Brain microvascular endothelial cell (primary cell): ENCODE results near the gene PLXNB3.

Experiments
- DNase-seq: peaks from one replicate; pipeline ENCODE4 v3.0.0-alpha.2; 2020
- H3K27ac ChIP-seq: fragments of 250-450 bp; sonication (Bioruptor Pico); 2 replicates; pipeline ENCODE4 v1.5.1; 2020; ENCODE audit warnings: mild to moderate bottlenecking, moderate library complexity
- H3K27me3 ChIP-seq: fragments of 250-450 bp; sonication (Bioruptor Pico); replicated peaks from 2 replicates; pipeline ENCODE4 v1.5.1; 2020; ENCODE audit warnings: mild to moderate bottlenecking
- H3K36me3 ChIP-seq: fragments of 250-450 bp; sonication (Bioruptor Pico); replicated peaks from 2 replicates; pipeline ENCODE4 v1.5.1; 2020; ENCODE audit warnings: mild to moderate bottlenecking
- H3K4me3 ChIP-seq: 2 replicates; pipeline ENCODE4 v1.5.1; 2011; ENCODE audit warnings: low read depth, mild to moderate bottlenecking, control low read depth, low read length, moderate library complexity
- CTCF ChIP-seq: IDR thresholded peaks from 2 replicates; pipeline ENCODE4 v1.5.1; 2011; ENCODE audit warnings: low read depth, mild to moderate bottlenecking, moderate library complexity, low read length, control low read depth, inconsistent platforms; ENCODE audit errors: missing control alignments
- in situ Hi-C: cut with HindIII; loops from 2 replicates; pipeline ENCODE4 v1.10.0; 2017; ENCODE audit warnings: low sequenced_read_pairs, low pct_ligation_motif_present

Gene PLXNB3

GRCh38 chrX:153731117-153731844 lies 32.8 kb upstream of the PLXNB3 start:
- no peak for DNase-seq
- TF ChIP-seq CTCF = no peak
- Histone ChIP-seq H3K27ac (no peak overlapping the region), H3K36me3 (no peaks in the 10 kb centered on the region), H3K4me3 (no peak overlapping the region), H3K27me3 (no peaks in the 10 kb centered on the region)
- in situ Hi-C loops = no loop called here

GRCh38 chrX:153731845-153732215 lies 32.2 kb upstream of the PLXNB3 start:
- H3K27ac ChIP-seq = no peak overlapping the region

DNA sequence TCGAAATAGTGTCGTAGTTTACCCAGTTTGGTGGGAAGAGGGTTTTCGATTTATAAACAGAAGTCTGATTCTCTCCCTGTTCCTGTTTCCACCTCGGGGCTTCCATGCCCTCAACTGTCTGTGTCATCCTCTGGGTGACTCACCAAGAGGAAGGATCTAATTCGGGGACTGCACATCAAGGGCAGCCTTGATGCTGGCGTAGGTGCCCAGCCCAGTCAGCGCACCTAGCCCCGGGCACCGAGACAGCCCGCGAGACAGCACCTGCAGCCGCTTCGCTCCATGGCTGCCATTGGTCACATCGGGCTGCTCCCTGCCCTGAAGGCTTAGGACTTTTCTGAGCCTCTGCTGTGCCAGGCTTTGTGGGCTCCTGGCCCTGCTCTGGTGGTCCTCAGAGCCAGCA lies 31.6 kb upstream of the PLXNB3 start:
- no peaks in the 10 kb centered on the region for H3K27me3 ChIP-seq
- no peak for TF ChIP-seq CTCF
- H3K4me3 ChIP-seq = no peak overlapping the region
- H3K36me3 ChIP-seq = no peaks in the 10 kb centered on the region
- no peak for DNase-seq
- in situ Hi-C loops = no loop called here
- H3K27ac ChIP-seq = no peak overlapping the region

More at GRCh38 chrX:153731845-153732215, 32.2 kb upstream of the PLXNB3 start:
- Histone ChIP-seq H3K36me3 (no peaks in the 10 kb centered on the region), H3K4me3 (no peak overlapping the region), H3K27me3 (no peaks in the 10 kb centered on the region)
- in situ Hi-C loops = no loop called here
- DNase-seq = no peak
- TF ChIP-seq CTCF = no peak

GRCh38 chrX:153733651-153734240 lies 30.3 kb upstream of the PLXNB3 start:
- TF ChIP-seq CTCF = no peak
- DNase-seq = no peak
- no peak overlapping the region for H3K27ac ChIP-seq
- no peaks in the 10 kb centered on the region for H3K36me3 ChIP-seq
- in situ Hi-C loops = no loop called here
- H3K4me3 ChIP-seq = no peak overlapping the region
- no peaks in the 10 kb centered on the region for H3K27me3 ChIP-seq

DNA sequence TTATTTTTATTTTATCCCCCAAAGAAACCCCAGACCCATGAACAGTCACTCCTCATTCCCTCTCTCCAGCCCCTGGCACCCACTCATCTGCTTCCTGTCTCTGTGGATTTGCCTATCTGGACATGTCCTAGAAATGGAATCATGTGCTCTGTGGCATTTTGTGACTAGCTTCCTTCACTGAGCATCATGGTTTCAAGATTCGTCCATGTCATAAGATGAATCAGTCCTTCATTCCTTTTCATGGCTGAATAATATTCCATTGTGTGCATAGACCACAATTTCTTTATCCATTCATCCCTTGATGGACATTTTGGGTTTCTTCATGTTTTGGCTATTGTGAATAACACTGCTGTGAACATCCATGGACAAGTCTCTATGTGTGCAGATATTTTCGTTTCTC lies 29.2 kb upstream of the PLXNB3 start:
- in situ Hi-C loops = no loop called here
- TF ChIP-seq CTCF = no peak
- H3K27ac ChIP-seq = no peak overlapping the region

More for the DNA sequence above, 29.2 kb upstream of the PLXNB3 start:
- H3K27me3 ChIP-seq = no peaks in the 10 kb centered on the region
- DNase-seq = no peak
- no peak overlapping the region for H3K4me3 ChIP-seq
- H3K36me3 ChIP-seq = no peaks in the 10 kb centered on the region
